NCI-H1417 treated with DMSO at 0.1 percent for 48 hours (cell line): ENCODE data around the gene ZNF853.

ENCODE experiments used
- DNase-seq: peaks from one replicate; lab custom pipeline; 2025; lab: John Stamatoyannopoulos, UW

Gene ZNF853

DNA sequence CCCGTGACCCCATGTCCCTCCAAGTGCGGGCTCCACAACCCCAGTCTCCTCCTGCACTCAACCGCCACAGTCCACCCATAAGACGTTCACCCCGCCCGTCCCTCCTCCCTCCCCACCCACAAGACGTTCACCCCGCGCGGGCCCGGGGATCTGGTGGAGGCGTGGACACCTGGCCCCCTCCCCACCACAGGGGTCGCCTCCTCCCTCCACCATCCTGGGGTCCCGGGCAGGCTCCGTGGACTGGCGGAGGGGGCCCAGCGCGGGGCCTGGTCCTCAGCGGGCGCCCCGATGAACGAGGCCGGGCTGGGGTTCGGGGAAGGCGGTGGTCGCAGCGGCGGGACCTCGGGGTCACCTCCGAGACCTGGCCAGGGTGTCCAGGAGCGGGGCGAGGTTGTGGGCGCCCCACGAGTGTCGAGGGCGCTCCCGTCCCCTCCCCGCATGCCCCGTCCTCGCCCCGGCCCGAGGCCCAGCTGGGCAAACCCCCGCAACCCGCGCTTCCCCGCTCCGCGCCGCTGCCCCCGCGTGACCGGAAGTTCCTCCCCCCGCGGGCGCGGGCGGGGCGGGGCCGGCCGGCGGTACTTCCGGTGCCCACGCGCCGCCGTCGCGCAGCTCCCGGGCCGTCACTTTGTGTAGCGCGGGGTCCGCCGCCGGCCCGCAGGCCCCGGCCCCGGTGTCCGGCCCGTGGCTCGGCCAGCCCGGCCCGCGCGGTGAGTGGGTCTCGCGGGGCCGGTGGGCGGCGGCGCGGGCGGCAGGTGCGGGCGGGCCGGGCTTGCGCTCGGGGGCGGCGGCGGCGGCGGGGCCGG, 21.5 kb downstream of the ZNF853 start, which contains the start of gene ZNF316:
TSS of gene ZNF316 (plus strand) at position 578 of the 803 bp plus-strand sequence. CDS start 5,092 bp downstream, outside the sequence.
- no peak for DNase-seq

DNA sequence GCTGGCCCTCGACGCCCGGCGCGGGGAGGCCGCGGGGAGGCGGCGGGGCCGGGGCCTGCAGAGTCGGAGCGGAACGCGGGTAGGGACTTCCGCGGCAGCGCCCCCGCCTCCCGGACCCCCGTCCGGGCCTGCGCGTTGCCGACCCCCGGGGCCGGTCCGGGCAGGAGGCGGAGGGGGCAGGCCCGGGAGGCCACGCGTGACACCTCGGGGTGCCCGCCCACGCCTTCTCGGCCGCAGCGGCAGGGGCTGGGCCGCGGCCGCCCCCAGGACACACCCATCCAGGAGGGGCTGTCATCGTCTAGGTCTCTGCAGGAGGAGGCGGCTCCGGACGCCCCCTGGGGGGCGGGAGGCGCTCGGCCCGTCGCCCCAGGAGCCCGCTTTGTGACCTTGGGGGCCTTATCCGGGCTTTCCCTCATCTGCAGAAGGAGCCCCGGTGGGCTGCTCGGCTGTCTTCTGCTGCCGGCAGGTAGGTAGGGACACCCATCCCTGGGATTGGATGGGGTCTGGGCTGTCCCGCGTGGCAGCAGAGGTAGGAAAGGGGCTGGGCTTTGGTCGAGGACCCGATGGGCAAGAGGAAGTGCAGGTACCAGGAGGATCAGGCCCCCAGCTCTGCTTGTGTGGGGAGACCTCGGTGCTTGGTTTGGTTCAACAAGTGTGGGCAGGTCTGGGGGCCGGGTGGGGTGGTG, 22.3 kb downstream of the ZNF853 start:
- no peak for DNase-seq

DNA sequence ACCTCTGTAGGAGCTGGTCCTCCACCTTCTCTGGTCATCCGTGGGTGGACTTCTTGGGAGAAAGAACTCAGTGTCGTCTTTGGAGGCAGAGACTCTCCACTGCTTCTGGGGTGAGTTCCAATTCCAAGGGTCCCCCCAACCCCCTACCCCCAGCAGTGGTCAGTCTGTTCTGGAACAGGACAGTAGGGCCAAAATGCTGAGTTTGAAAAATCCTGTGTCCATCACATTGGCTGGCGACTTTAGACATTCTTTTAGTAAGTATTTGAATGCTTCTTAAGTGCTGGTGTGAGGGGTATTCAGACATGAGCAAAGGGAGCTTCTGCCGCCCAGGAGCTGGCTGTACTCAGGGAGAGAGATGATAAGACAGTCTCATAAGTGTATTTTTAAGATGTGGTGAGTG, 23.6 kb downstream of the ZNF853 start:
- DNase-seq = no peak

DNA sequence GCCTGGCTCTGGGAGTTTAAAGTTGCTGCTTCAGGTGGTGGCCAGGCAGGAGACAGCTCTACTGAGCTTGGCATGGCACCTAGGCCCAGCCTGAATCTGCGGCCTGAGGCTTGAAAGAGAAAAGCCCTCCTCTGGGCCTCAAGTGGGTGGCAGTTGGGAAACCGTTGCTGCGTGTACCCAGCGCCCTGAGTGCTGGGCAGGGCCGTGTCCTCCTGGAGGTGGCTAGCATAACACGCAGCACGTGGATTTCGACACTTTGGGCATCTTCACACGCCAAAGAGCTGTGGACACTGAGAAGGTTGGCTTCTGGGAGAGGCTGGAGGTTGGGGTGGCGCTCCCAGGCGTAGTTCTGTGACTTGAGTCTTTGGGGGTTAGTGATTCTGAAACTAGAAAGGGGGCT, 24.2 kb downstream of the ZNF853 start:
- no peak for DNase-seq

DNA sequence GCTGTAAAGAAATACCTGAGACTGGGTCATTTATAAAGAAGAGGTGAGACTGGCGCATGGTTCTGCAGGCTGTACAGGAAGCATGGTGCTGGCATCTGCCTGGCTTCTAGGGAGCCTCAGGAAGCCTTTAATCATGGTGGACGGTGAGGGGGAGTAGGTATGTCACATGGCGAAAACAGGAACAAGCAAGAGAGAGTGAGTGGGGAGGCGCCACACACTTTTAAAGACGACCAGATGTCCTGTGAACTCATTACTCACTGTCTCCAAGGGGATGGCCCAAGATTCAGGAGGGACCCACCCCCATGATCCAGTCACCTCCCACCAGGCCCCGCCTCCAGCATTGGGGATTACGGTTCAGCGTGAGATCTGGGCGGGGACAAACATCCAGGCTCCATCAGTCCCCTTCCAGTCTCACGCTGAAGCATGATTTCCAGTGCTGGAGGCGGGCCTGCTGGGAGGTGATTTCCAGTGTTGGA, 24.9 kb downstream of the ZNF853 start:
- no peak for DNase-seq

DNA sequence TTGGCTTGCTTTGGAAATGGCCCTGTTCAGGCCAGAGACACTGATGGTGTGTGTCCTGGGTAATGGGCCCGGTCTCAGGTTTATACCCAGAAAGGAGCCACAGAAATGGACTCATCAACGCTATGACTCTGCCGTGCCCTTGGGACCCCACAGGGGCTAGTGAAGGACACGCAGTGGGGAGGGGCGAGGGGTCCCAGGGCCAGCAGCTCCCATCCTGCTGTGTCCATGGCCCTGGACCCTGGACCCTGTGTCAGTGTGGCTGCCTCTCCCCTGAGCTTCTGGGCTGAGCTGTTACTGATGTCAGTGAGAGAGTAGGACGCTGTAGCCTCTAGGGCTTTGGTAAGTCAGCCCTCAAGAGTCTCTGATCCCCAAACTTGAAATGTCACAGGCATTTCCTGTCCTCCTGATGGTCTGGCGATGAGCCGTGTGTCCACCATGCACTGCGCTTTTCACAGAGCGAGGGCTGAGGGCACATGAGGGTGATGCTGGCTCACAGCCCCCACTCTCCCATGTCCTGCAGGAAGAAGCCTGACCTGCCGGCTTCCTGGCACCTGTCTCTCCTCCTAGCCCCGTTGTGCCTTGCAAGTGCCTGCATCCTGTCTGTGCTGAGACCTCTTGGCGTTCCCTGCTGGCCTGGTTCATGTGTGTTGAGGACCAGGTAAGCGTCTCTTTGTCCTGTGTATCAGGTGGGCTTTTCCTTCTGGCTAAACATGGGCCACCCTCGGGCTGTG, 26.1 kb downstream of the ZNF853 start:
- no peak for DNase-seq

DNA sequence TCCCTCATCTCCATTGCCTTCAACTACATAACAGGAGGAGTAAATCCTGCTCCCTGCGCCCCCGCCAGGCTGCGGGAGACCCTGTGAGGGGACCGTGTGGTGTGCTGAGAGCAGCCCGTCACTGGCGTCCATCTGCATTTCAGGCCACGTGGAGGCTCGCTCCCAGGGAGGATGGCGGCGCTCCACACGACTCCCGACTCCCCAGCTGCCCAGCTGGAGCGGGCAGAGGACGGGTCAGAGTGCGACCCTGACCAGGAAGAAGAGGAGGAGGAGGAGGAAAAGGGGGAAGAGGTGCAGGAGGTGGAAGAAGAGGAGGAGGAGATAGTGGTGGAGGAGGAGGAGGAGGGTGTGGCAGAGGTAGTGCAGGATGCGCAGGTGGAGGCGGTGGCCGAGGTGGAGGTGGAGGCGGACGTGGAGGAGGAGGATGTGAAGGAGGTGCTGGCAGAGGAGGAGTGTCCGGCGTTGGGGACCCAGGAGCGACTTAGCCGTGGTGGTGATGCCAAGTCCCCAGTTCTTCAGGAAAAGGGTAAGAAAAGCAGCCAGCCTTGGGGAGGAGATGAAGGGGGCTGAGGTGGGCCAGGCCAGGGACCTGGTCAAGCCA, 26.9 kb downstream of the ZNF853 start:
- DNase-seq = no peak

DNA sequence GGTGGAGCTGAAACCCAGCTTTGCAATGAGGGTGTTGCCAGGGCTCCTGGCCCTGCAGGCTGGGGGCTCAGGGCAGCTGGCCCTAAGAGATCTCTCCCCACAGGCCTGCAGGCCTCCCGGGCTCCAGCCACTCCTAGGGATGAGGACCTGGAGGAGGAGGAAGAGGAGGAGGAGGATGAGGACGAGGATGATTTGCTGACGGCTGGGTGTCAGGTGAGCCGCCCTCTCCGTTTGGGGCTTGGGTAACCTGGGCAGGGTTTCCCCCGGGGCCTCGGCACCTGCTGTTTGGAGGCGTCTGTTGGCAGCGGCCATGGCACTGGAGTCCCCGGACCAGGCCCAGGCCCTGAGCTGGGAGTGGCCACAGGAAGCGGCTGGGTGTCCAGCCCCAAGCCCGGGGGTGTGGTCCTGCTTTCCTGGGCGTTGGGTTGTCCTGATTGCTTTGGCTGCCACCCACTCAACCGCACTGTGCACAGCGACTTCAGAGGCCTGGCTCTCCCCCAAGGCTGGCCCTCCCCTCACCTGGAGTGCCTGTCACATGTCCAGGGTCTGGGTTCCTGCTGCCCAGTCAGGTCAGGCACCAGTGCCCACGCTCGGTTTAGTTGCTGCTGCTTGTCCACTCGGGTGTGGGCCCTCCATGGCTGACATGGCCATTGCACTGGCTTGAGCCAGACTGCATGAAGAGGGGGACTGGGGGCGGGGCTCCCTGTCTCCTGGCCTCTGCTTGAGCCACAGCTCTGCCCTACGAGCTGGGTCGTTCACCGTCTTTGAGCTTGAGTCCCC, 27.6 kb downstream of the ZNF853 start:
- DNase-seq = no peak

DNA sequence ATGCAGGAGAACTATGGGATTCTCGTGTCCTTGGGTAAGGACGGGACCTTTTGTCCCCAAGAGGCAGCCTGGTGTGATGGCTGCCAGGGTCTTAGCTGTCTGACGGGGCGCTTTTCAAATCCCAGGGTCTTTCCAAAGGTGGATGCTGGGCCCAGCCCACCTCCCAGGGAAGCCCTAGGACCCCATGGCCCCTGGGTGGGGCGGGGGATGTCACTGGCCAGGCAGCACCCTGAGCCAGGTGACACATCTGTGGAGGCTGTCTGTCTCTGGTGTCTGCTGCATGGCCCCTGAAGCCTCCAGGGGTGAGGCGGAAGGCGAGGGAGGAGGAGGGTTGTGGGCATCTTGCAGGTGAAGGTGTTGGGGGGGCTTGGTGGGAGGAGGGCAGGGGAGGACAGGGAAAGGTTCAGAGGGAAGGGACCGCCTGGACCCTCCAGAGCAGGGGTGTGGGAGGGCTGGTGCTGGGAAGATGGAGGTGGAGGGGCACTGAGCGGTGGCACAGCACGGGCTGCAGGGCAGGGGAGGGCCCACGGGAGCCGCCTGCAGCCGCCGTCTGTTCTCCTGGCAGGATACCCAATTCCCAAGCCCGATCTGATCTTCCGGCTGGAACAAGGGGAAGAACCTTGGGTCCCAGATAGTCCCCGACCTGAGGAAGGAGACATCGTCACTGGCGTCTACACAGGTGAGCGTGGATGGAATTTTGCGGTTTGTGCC, 28.7 kb downstream of the ZNF853 start:
- no peak for DNase-seq

DNA sequence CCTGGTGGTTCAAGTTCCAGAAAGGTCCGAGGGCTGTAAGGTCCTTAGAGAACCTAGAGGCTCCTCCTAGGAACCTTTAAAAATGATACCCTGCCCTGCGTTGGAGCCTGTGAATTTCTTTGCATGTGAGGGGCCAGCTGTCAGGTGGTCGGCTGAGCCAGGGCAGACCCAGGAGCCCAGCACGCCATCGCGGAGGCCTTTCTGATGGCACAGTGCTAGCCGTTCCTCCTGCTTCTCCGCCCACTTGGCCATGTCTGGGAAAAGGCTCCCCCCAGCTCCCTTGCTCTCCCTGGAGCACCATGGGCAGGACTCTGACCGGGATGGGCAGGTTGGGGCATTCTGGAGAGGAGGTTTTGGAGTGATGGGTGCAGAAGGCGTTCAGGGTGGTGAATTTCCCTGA, 29.3 kb downstream of the ZNF853 start:
- no peak for DNase-seq

DNA sequence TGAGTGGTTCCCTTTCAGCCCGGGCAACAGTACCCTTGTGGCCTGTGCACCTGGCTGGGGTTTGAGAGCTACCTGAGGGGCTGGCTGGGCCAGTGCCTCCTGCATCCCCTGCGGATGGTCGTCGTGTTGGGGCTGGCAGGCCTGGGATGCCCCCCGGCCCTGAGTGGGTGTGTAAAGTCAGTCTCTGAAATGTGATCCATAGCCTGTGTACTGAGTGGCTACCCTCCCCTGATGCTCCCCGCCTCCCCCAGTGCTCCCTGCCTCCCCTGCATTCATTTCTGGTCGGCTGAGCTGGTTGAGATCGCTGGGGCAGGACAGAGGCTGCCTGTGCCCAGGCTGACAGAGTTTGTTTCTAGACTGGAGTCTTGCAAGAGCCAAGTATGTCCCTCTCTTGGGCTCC, 31.1 kb downstream of the ZNF853 start:
- DNase-seq = no peak

DNA sequence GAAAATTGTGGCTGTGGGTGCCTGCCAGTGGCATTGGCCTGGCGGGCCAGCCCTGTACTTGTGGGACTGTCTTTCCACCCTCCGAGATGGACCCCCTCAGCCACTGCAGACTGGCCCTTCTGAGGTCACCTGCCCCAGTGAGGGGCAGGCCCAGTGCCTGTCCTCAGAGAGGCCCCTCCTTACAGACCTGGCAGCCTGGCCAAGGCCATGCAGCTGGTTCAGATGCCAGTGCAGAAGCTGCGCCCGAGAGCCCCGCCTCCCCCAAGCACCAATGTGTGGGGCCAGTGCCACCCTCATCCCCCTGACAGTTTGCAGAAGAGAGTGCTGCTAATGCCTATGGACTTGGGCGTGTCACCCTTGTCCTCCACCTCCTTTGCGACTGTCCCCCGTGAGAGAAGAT, 31.7 kb downstream of the ZNF853 start:
- no peak for DNase-seq

DNA sequence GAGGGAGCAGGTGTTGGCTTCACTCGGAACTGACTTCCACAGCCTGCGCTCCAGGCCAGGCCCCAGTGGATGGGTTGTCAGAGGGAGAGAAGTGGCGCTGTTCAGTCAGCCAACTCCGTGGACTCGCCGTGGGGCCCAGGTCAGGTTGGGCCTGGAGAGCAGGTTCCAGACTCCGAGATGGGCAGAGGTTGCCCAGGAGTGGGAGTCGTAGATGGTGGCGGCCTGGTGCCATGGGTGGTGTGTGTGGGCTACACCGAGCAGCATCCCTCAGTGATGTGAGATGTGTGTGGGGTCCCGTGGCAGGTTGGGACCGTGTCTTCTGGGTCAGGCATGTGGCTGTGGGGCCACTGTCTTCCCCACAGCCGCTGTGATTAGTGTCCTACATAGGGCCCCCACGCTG, 32.1 kb downstream of the ZNF853 start:
- no peak for DNase-seq

DNA sequence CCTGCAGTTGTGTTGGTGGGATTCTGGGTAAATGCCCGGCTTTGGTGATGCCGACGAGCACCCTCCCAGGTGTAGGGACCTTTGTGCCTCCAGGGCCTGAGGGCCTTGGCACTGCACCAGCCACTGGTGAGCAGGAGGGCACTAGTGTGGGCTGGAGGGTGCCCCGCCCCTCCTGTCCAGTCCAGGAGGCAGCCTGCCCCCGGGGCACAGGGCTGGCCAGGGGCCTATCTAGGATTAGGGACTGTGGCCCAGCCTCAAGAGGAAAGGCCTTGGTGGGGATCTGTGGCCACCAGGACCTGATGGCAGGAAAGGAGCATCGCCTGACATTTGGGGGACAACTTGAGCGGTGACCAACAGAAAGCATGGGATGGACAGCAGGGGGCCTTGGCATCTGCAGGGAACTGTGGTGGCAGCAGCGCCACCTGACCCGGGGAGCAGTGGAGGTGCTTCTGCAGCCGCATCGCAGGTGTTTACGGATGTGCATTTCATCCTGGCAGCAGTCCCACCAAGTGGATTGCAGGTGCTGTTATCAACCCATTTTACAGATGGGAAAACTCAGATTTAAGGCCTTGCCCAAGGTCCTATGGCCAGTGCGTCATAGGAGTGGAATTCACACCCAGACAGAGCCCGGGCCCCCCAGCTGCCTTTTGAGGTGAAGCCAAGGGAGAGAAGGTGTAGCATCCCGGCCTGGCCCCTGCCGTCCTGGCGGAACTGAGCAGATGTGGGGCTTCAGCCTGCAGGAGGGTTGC, 32.8 kb downstream of the ZNF853 start:
- no peak for DNase-seq

DNA sequence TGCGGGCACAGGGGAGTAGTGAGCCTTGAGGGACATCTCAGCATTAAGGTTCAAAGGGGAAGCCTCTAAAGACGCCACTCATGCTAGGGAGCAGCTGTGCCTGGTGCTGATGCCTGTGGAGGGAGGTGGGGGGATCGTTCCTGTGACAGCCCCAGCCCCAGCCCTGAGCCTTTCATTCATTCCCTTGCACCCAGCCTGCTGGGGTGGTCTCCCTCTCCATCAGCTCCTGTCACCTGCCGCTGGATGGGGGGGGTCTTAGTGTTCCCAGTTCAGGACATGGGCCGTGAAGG, 33.4 kb downstream of the ZNF853 start:
- no peak for DNase-seq

DNA sequence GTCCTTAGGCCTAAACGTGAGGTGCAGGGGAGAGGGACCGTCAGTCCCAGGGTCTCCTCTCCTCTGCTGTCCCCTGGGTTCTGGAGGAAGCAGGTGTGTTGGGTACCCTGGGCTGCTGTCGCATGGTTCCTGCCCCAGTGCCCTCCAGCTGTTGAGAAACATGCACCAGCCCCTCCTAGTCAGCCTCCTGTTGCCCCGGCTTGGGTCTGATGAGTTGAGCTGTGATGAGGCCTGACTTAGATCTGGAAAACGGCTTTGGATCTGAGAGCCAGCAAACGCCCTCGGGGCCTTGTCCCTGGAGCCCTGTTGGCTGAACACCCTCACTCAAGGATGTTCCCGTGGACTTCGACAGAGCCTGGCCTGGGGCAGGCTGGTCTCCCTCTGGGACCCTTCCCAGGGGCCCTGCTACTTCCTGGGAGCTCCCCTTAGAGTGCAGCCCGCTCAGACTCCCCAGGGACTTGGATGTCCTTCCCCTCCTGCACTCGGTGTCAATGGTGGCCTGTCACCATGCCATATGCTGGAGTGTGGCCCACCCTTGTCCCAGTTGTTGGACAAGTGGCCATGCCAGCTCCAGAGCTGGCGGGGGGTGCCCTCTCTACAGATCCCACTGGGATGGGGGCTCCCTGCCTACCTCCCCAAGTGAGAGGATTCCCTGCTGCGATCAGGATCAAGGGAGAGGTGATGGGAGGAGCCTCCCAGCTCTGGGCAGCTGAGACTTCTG, 34.0 kb downstream of the ZNF853 start:
- no peak for DNase-seq

DNA sequence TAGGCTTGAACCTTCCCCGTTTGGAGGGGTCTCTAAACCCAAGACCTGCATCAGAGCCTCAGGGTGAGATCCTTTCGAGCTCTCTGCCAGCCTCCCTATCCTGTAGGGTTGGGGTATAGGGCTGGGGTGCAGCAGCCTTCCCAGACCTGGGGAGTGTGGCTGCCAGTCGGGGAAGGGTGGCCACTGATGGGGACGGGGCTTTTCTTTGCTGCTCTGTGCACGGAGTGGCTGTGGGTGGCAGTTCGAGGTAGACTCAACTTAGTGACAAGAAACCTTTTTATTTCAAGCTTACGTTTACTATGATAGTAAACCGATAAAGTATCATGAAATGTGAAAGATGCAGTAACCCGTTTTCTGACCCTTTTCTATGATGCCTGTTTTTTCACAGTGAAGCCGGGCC, 34.7 kb downstream of the ZNF853 start:
- DNase-seq = no peak

DNA sequence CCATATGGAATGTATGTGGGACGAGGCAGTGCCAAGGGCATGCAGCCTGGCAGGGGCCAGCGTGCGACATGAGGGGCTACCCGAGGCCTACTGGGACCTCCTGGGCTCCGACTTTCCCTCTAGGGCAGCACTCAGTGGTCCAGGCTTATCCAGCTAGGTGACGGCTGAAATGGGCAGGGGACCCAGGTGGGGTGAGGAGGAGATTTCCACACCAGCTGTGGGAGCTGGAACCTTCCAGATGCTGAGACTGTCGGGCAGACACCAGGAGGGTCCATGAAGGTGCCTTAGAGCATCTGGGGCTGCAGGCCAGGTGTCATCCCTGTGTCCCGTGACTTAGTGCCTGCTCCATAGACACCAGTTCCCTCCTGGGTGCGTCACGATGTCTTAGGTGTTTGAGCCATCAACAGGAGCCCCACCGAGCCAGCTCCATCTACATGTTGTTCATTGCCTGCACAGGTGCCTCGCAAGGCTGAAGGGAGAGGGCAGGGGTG, 35.2 kb downstream of the ZNF853 start:
- no peak for DNase-seq

DNA sequence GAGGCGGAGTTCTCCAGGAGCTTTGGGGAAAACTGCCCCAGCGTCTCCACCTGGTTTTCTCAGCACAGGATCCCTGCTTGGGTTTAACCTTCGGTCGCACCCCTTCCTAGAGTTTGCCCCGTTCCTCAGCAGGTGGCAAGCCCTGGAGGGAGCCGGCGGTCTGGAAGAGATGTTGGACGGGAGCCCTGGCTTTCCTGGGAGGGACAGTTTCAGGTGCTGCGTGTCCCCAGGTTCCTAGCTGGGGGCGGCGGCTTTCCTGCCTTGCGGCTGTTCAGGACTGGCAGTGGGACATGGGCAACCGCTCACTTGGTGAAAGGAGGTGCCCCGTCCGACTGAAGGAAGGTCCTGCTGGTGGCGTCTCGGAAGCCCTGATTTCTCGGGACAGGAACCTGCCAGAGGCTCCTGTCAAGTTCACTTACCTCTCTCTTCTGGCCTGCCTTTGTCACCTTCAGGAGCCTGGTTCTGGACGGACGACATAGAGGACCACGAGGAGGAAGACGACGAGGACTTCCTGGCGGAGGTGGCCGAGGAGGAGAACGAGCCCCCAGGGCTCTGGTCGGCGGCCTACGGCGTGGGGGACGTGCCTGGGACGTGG, 36.5 kb downstream of the ZNF853 start:
- DNase-seq = no peak
